NCI-H2227 (cell line): ENCODE data around the gene PLPP3.
"Not testable (repeated sequence)": the region's sequence is repeated elsewhere in the genome, so short reads cannot be mapped to it uniquely, and the experiment has no call there.

ENCODE experiments used
- DNase-seq: peaks from one replicate; lab custom pipeline; 2025; ENCODE audit not compliant: unreplicated experiment; lab: John Stamatoyannopoulos, UW

Gene PLPP3

GRCh38 chr1:56578963-56579875 is at the start of gene PLPP3:
TSS of gene PLPP3 (minus strand) at chr1:56579563. CDS start at chr1:56579016, 547 bp downstream.
- peak; percentile 53 for DNase-seq

- no peak for DNase-seq
Measured at GRCh38 chr1:56627636-56628039, 48.3 kb upstream of the PLPP3 start.

DNA sequence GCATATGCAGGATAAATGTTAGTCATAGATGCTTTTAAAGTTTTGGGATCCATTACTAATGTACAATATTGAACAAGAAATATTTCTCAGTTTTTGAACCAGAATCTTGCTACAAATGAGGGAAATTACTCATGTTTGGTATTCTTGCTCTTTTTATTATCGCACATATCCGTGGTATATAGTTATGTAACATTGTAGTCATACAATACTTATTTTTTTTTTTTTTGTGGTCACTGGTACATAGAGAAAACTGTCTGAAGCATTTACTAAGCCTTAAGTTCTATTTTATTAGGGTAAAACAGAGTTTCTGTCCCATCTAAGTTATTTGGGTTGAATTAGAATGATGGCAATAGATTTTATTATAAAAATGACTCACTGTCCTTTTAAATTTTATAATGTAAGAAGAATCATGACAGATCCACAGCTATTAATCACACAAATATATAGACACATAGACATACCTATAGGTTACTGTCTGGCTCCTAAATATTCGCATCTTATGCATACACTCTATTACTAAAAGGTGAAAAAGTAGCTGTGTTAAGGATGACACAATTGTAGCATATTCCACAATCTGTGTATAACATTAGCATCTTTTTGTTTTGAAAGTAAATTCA is 47.8 kb upstream of the PLPP3 start:
- no peak for DNase-seq

DNA sequence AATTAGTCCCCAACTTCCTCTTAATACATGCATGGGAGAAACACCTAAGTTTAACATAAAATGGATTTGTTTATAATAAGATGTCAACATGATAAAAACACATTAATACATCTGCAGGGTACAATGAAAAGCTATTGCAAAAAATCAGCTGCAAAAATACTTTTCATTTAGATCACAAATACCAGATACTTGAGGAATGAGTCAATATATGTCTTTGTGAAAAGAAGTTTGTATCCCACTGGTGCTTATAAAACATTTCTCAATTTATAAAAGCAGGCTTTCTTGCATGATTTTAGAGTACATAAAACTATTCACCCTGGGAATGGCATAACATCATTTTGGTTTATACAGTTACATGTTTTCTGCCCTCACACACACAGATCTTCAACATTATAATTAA is 47.2 kb upstream of the PLPP3 start:
- DNase-seq = no peak

- DNase-seq = no peak
Measured at GRCh38 chr1:56625819-56626440, 46.6 kb upstream of the PLPP3 start.

GRCh38 chr1:56617141-56617540 is 37.8 kb upstream of the PLPP3 start:
- DNase-seq = no peak

DNA sequence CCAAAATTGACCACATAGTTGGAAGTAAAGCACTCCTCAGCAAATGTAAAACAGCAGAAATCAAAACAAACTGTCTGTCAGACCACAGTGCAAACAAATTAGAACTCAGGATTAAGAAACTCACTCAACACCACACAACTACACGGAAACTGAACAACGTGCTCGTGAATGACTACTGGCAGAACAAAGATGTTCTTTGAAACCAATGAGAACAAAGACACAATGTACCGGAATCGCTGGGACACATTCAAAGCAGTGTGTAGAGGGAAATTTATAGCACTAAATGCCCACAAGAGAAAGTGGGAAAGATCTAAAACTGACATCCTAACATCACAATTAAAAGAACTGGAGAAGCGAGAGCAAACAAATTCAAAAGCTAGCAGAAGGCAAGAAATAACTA is 31.4 kb upstream of the PLPP3 start:
- DNase-seq = not testable (repeated sequence)

DNA sequence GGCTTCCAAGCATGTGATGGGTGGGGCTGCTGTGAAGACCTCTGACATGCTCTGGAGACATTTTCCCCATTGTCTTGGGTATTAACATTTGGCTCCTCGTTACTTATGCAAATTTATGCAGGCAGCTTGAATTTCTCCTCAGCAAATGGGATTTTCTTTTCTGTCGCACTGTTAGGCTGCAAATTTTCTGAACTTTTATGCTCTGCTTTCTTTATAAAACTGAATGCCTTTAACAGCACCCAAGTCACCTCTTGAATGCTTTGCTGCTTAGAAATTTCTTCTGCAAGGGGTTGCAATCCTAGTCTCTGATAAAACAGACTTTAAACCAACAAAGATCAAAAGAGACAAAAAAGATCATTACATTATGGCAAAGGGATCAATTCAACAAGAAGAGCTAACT is 30.7 kb upstream of the PLPP3 start:
- not testable (repeated sequence) for DNase-seq

- not testable (repeated sequence) for DNase-seq
Measured at GRCh38 chr1:56595397-56596191, 16.2 kb upstream of the PLPP3 start.

DNA sequence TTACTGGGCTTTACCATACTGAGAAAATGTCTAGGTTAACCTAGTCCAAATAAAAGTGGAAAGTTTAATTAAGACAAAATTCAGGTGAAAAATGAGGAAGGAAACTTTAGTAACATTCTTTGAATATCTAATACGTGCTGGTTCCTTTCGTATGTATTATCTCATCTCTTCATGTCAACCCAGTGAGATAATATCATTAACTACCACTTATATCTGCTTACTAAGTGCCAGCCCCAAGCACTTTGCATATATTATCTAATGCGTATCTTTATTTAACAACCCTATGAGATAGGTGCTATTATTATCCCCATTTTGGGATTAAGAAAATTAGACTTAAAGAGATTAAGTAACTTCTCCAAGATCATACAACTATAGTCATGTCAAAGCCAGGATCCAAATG is 12.5 kb upstream of the PLPP3 start:
- no peak for DNase-seq

DNA sequence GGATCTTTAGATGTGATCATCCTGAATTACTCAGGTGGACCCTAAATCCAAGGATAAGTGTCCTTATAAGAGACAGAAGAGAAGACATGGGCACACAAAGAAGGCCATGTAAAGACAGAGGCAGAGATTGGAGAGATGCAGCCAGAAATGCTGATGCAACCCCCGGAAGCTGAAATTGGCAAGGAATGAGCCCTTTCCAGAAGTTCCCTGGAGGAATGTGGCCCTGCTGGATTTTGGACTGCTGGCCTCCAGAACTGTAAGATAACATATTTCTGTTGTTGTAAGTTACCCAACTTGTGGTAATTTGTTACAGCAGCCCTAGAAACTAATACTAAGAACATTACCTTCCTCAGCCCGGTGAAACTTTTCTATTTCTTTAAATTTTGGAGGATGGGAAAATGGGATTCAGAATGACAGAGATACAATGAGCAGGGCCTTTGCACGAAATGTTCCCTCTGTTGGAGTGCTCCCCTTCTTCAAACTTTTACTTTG is 11.2 kb upstream of the PLPP3 start:
- DNase-seq = no peak

DNA sequence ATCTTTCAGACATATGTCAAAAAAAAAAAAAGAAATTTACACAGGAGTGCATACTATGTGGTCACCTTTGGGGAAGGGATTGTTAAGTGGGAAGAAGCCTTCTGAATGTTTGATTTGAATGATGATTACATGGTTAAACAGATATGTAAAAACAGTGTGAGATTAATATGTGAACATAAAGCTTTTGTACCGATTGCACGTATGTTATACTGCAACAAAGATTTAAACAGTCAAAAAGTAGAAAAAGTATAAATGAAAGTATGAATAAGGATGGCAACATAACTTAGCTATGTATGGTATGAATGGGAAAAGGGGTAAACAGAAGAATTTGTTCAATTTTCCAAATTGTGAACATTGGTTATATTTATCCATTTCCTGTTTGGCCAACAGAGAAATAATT is 10.0 kb upstream of the PLPP3 start:
- DNase-seq = no peak

DNA sequence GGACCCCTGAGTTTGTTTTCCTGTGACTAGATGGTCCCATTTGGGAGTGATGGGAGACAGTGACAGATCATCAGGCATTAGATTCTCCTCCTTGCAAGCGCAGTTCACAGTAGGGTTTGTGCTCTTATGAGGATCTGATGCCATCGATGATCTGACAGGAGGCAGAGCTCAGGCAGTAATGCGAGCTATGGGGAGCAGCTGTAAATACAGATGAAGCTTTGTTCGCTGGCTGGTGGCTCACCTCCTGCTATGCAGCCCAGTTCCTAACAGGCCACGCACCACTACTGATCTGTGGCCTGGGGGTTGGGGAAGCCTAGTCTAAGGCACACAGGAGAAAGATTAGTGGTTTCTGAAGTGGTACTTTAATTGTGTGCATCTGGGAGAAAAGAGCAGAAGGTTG is 7.1 kb upstream of the PLPP3 start:
- DNase-seq = no peak

DNA sequence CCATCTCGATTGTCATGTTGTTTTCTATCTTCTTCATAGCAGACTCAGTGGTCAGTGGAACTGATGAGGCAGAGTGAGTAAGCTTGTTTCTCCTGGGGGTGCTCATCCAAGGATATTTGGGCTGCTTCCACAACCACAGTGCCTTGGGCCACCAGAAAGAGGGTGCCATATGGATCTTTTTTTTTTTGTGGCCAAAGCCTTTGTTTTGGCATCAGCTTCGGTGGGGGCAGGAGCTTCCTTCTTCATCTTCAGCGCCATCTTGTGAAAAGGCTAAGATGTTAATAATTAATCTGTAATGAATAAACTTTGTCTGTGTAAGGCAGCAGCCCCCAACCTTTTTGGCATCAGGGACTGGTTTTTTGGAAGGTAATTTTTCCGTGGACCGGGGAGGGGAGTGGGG is 6.6 kb upstream of the PLPP3 start:
- DNase-seq = no peak

DNA sequence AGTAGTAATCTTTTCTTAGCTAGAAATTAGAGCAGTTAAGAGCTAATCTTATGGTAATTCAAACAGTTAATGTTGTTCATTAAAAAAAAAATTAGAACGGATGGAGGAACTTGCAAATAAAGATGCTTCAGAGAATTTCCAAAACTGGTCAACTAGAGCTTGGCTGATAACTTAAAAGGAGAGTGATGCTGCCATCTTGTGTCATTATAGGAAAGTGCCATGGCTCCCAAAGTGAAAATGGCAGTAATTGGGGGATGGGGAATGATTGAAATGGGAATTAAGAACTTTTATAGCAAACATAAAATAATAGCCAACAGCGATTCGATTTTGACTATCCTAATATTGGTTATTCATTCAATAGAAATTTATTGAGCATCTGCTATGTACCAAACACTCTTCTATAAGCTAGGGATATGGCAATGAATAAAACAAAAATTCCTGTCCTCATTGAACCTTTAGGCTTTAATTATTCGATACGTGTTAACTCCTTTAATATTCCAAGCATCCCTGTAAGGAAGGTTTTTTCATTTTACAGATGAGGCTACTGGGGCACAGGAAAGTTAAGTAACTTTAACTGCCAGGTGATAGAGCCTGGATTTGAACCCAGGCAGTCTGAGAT is 5.7 kb upstream of the PLPP3 start:
- DNase-seq = peak; percentile 73

DNA sequence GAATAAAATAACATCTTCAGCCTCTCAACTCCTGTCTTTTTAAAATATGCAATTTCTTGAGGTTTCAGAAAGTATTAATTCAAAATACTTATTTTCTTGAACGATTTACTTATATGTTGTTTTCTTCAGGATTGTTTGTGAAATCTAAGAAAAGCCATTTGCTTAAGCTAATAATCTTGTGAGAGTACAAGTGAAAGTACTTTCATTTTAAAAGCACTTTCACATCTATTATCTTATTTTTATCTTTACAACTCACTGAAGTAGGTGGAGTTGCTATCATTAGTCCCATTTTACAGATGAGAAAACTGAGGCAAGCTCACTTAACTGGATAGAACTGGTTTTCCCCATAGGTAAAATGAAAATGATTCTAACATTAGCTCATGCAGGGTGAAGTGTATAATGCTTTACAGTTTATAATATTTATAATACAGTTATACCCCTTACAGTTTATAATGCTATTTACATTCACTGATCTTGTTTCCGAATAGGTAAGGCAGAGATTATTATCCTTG is 4.7 kb upstream of the PLPP3 start:
- no peak for DNase-seq

DNA sequence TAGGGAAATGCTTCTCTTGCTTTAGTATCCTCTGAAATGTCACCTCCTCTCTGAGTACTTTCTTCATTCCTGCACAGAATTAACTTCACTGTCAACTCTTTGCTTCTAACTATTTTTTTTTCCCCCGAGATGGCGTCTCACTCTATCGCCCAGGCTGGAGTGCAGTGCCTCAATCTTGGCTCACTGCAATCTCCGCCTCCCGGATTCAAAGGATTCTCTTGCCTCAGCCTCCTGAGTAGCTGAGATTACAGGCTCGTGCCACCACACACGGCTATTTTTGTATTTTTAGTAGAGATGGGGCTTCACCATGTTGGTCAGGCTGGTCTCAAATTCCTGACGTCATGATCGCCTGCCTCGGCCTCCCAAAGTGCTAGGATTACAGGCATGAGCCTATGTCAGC is 1.4 kb upstream of the PLPP3 start:
- no peak for DNase-seq

GRCh38 chr1:56578138-56578962 is 1.0 kb downstream of the PLPP3 start:
- DNase-seq = peak; percentile 72

- no peak for DNase-seq
Measured at GRCh38 chr1:56577406-56578137, 1.8 kb downstream of the PLPP3 start.
